HCT116 (cell line): Measurements from ENCODE around the gene PRELID2. TPM values are rescaled to one million over a fixed set of nuclear protein-coding genes. Genes with fewer than 3 reads are reported as not detected.

ENCODE experiments used
- ATAC-seq: fragments of 200-7000 bp; cut with Tn5 transposase; 2 replicates; pipeline ENCODE4 v1.9.1; 2020; ENCODE audit warnings: mild to moderate bottlenecking, moderate library complexity
- BruUV-seq: library from RNA; stranded (reverse); fragments of 400-500 nt; replicated peaks from 2 replicates; lab custom pipeline; 2021; lab: Mats Ljungman, UMichigan
- CTCF ChIA-PET: fragments of 300-600 bp; sonication (Branson Sonifier 250); formaldehyde crosslinking; loops from one replicate; lab custom pipeline; 2021; ENCODE audit warnings: antibody characterized with exemption; lab: Charles Lee
- POLR2A ChIA-PET: fragments of 300-600, 350-600 bp; sonication (Branson Sonifier 250); formaldehyde crosslinking; loops from one replicate; lab custom pipeline; 2021; ENCODE audit warnings: antibody characterized with exemption; lab: Charles Lee
- RAD21 ChIA-PET, 2 experiments: fragments of 300-600 bp; sonication (Branson Sonifier 250); formaldehyde crosslinking; loops; one replicate each; lab custom pipeline; 2023; ENCODE audit warnings: low total read pairs in 2 of 2; ENCODE audit not compliant: uncharacterized antibody in 2 of 2, unreplicated experiment in 2 of 2, low non-redundant PET in 1 of 2; lab: Charles Lee
- DNase-seq: peaks from one replicate; pipeline ENCODE4 v3.0.0-alpha.2; 2010; ENCODE audit warnings: low read depth, low spot score
- H2AFZ ChIP-seq: fragments of 200-600 bp; shearing (Covaris generic), sonication (generic); 2 replicates; pipeline ENCODE4 v1.6.1; 2017; ENCODE audit warnings: low read depth, mixed run types, mixed read lengths, antibody characterized with exemption, low read length; ENCODE audit not compliant: poor library complexity, severe bottlenecking
- H3K27ac ChIP-seq: 2 replicates; pipeline ENCODE4 v1.5.1; 2012; ENCODE audit warnings: low read depth, low read length
- H3K27me3 ChIP-seq: fragments of 200-600 bp; sonication (generic); 2 replicates; pipeline ENCODE4 v1.6.1; 2016; ENCODE audit warnings: mixed run types, low read length, mixed read lengths; ENCODE audit not compliant: insufficient read depth
- H3K36me3 ChIP-seq, 2 experiments: fragments of 200-500 bp in 1 of 2; fragments of 200-600 bp in 1 of 2; sonication (Bioruptor generic) in 1 of 2; sonication (generic) in 1 of 2; 2 replicates each; pipeline versions ENCODE4 v1.5.1 to v1.6.1; 2014 to 2016; ENCODE audit warnings: low read length in 2 of 2, inconsistent platforms in 1 of 2, mixed read lengths in 1 of 2, mixed run types in 1 of 2; ENCODE audit not compliant: insufficient read depth in 2 of 2, control insufficient read depth in 1 of 2
- H3K4me1 ChIP-seq, 2 experiments: fragments of 200-600 bp in 1 of 2; sonication (generic) in 1 of 2; 2 replicates each; pipeline versions ENCODE4 v1.5.1 to v1.6.1; 2012 to 2017; ENCODE audit warnings: low read length in 2 of 2, inconsistent platforms in 1 of 2, mild to moderate bottlenecking in 1 of 2, mixed read lengths in 1 of 2, mixed run types in 1 of 2, moderate library complexity in 1 of 2; ENCODE audit not compliant: insufficient read depth in 2 of 2, control insufficient read depth in 1 of 2
- H3K4me2 ChIP-seq: fragments of 200-600 bp; sonication (generic); 2 replicates; pipeline ENCODE4 v1.6.1; 2017; ENCODE audit warnings: mixed run types, low read length, mixed read lengths
- H3K4me3 ChIP-seq, 2 experiments: fragments of 200-600 bp in 1 of 2; sonication (generic) in 1 of 2; replicated peaks in 1 of 2; 2 replicates each; pipeline ENCODE4 v1.5.1; 2011 to 2016; ENCODE audit warnings: low read length in 2 of 2, control low read depth in 1 of 2, low read depth in 1 of 2, mild to moderate bottlenecking in 1 of 2, mixed read lengths in 1 of 2, mixed run types in 1 of 2
- H3K79me2 ChIP-seq: fragments of 200-600 bp; sonication (generic); 2 replicates; pipeline ENCODE4 v1.6.1; 2017; ENCODE audit warnings: mild to moderate bottlenecking, mixed run types, low read length, moderate library complexity, mixed read lengths; ENCODE audit not compliant: insufficient read depth
- H3K9ac ChIP-seq: fragments of 200-600 bp; sonication (generic); 2 replicates; pipeline ENCODE4 v1.6.1; 2016; ENCODE audit warnings: low read length, mixed read lengths
- H3K9me2 ChIP-seq: fragments of 200-600 bp; sonication (generic), shearing (Covaris generic); 2 replicates; pipeline ENCODE4 v1.6.1; 2017; ENCODE audit warnings: mixed run types, mild to moderate bottlenecking, moderate library complexity; ENCODE audit not compliant: insufficient read depth
- H3K9me3 ChIP-seq, 2 experiments: fragments of 200-500 bp in 1 of 2; fragments of 200-600 bp in 1 of 2; sonication (Bioruptor generic) in 1 of 2; sonication (generic) in 1 of 2; 2 replicates each; pipeline ENCODE4 v1.6.1; 2014 to 2017; ENCODE audit warnings: low read length in 2 of 2, mixed read lengths in 2 of 2, inconsistent platforms in 1 of 2, low read depth in 1 of 2, mild to moderate bottlenecking in 1 of 2, mixed run types in 1 of 2, moderate library complexity in 1 of 2; ENCODE audit not compliant: control insufficient read depth in 1 of 2, insufficient read depth in 1 of 2
- H4K20me1 ChIP-seq: fragments of 200-600 bp; sonication (generic), shearing (Covaris generic); 2 replicates; pipeline ENCODE4 v1.6.1; 2017; ENCODE audit warnings: mixed run types, mild to moderate bottlenecking, moderate library complexity; ENCODE audit not compliant: insufficient read depth
- CBX3 ChIP-seq: IDR thresholded peaks from 2 replicates; pipeline ENCODE4 v1.6.1; 2012; ENCODE audit warnings: low read depth
- ELF1 ChIP-seq: IDR thresholded peaks from 2 replicates; pipeline ENCODE4 v1.6.1; 2012; ENCODE audit warnings: low read depth, borderline replicate concordance
- EZH2 ChIP-seq: fragments of 200-600 bp; sonication (generic); IDR thresholded peaks from 2 replicates; pipeline ENCODE4 v1.6.1; 2017; ENCODE audit warnings: antibody characterized with exemption, mixed run types
- EZH2phosphoT487 ChIP-seq: fragments of 200-600 bp; IDR thresholded peaks from 2 replicates; pipeline ENCODE4 v1.6.1; 2018; ENCODE audit warnings: antibody characterized with exemption, borderline replicate concordance
- FOSL1 ChIP-seq: IDR thresholded peaks from 2 replicates; pipeline ENCODE4 v1.6.1; 2012; ENCODE audit warnings: low read depth
- JUND ChIP-seq: IDR thresholded peaks from 2 replicates; pipeline ENCODE4 v1.6.1; 2012
- POLR2A ChIP-seq: IDR thresholded peaks from 2 replicates; pipeline ENCODE4 v1.7.0; 2011; ENCODE audit warnings: borderline replicate concordance; ENCODE audit not compliant: insufficient read depth, insufficient read length; ENCODE audit errors: extremely low read depth
- RAD21 ChIP-seq: IDR thresholded peaks from 2 replicates; pipeline ENCODE4 v1.6.1; 2012; ENCODE audit warnings: low read depth, mild to moderate bottlenecking
- SIN3A ChIP-seq: IDR thresholded peaks from 2 replicates; pipeline ENCODE4 v1.6.1; 2012; ENCODE audit warnings: low read depth
- SP1 ChIP-seq: IDR thresholded peaks from 2 replicates; pipeline ENCODE4 v1.6.1; 2012; ENCODE audit warnings: low read depth
- SRF ChIP-seq: IDR thresholded peaks from 2 replicates; pipeline ENCODE4 v1.6.1; 2012; ENCODE audit warnings: low read depth
- TCF7L2 ChIP-seq: IDR thresholded peaks from 2 replicates; pipeline ENCODE4 v1.7.0; 2011; ENCODE audit warnings: borderline replicate concordance, inconsistent platforms; ENCODE audit not compliant: insufficient read depth, insufficient read length; ENCODE audit errors: extremely low read depth
- ZFX ChIP-seq: fragments of 450-650 bp; IDR thresholded peaks from 2 replicates; pipeline ENCODE4 v1.6.1; 2017
- ZNF274 ChIP-seq: fragments of 200-500 bp; sonication (Bioruptor generic); IDR thresholded peaks from 2 replicates; pipeline ENCODE4 v1.6.1; 2014; ENCODE audit warnings: mild to moderate bottlenecking, low read depth, low read length, inconsistent platforms
- intact Hi-C: fragments of 100-400 bp; cut with micrococcal nuclease; formaldehyde crosslinking; loops from 2 replicates; pipeline ENCODE4 v1.10.0; 2022
- total RNA-seq: library from RNA; stranded (reverse); gene quantifications from one replicate; pipeline ENCODE4 v1.2.1, GENCODE V29; 2021; ENCODE audit not compliant: unreplicated experiment
- TF ChIP-seq, protein P1 (sequence below): IDR thresholded peaks from 2 replicates; pipeline ENCODE4 v1.6.1; 2012; ENCODE audit warnings: low read depth
- TF ChIP-seq, protein P2 (sequence below): IDR thresholded peaks from 2 replicates; pipeline ENCODE4 v1.6.1; 2012

PRELID2 gene
- total RNA-seq, 1 experiment from 2014 or later, result 20.1 TPM

GRCh38 chr5:145806923-145807322 lies 28.2 kb downstream of the PRELID2 start:
- Histone ChIP-seq H3K9me3 (no peaks in the 10 kb centered on the region), H3K9ac (no peak overlapping the region), H3K9me2 (no peaks in the 10 kb centered on the region), H3K36me3 (no peaks in the 10 kb centered on the region; a peak in 1 of 4 replicates), H3K79me2 (no peaks in the 10 kb centered on the region), H2AFZ (no peak overlapping the region), H3K4me2 (no peak overlapping the region)
- RAD21 ChIA-PET, result no interaction called here
- TF ChIP-seq POLR2A (no peak), SIN3A (no peak), SRF (no peak), SP1 (no peak)
- TF ChIP-seq, protein P1, sequence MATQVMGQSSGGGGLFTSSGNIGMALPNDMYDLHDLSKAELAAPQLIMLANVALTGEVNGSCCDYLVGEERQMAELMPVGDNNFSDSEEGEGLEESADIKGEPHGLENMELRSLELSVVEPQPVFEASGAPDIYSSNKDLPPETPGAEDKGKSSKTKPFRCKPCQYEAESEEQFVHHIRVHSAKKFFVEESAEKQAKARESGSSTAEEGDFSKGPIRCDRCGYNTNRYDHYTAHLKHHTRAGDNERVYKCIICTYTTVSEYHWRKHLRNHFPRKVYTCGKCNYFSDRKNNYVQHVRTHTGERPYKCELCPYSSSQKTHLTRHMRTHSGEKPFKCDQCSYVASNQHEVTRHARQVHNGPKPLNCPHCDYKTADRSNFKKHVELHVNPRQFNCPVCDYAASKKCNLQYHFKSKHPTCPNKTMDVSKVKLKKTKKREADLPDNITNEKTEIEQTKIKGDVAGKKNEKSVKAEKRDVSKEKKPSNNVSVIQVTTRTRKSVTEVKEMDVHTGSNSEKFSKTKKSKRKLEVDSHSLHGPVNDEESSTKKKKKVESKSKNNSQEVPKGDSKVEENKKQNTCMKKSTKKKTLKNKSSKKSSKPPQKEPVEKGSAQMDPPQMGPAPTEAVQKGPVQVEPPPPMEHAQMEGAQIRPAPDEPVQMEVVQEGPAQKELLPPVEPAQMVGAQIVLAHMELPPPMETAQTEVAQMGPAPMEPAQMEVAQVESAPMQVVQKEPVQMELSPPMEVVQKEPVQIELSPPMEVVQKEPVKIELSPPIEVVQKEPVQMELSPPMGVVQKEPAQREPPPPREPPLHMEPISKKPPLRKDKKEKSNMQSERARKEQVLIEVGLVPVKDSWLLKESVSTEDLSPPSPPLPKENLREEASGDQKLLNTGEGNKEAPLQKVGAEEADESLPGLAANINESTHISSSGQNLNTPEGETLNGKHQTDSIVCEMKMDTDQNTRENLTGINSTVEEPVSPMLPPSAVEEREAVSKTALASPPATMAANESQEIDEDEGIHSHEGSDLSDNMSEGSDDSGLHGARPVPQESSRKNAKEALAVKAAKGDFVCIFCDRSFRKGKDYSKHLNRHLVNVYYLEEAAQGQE, result no peak
- TF ChIP-seq, protein P2, sequence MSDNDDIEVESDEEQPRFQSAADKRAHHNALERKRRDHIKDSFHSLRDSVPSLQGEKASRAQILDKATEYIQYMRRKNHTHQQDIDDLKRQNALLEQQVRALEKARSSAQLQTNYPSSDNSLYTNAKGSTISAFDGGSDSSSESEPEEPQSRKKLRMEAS, result no peak
- TF ChIP-seq, all 23 proteins: peak for 0
- no peak overlapping the region for H3K27ac ChIP-seq
- H4K20me1 ChIP-seq, result no peaks in the 10 kb centered on the region
- intact Hi-C loops, result no loop called here
- DNase-seq, result no peak
- ChIA-PET POLR2A (no interaction called here), CTCF (no interaction called here)
- H3K4me3 ChIP-seq, result no peak overlapping the region
- BruUV-seq, result no TSS peak
- no peak for ATAC-seq
- no peaks in the 10 kb centered on the region for H3K4me1 ChIP-seq
- no peaks in the 10 kb centered on the region for H3K27me3 ChIP-seq

GRCh38 chr5:145805819-145806218 lies 29.3 kb downstream of the PRELID2 start:
- no peaks in the 10 kb centered on the region for H3K79me2 ChIP-seq
- H2AFZ ChIP-seq, result no peak overlapping the region
- H3K27ac ChIP-seq, result no peak overlapping the region
- POLR2A ChIA-PET, result no interaction called here
- H3K36me3 ChIP-seq, result no peaks in the 10 kb centered on the region
- no peak overlapping the region for H3K4me2 ChIP-seq
- RAD21 ChIA-PET, result no interaction called here
- no peak overlapping the region for H3K9ac ChIP-seq
- H4K20me1 ChIP-seq, result no peaks in the 10 kb centered on the region
- ATAC-seq, result no peak
- DNase-seq, result no peak
- no peak overlapping the region for H3K4me3 ChIP-seq
- CTCF ChIA-PET, result no interaction called here
- H3K9me2 ChIP-seq, result no peaks in the 10 kb centered on the region
- intact Hi-C loops, result no loop called here
- BruUV-seq, result no TSS peak
- no peaks in the 10 kb centered on the region for H3K27me3 ChIP-seq
- H3K4me1 ChIP-seq, result no peaks in the 10 kb centered on the region
- no peaks in the 10 kb centered on the region for H3K9me3 ChIP-seq
- TF ChIP-seq EZH2 (no peak), TCF7L2 (no peak), ELF1 (no peak), ZFX (no peak), SP1 (no peak), RAD21 (no peak), FOSL1 (no peak), EZH2phosphoT487 (no peak), ZNF274 (no peak), JUND (no peak), CBX3 (no peak)
- TF ChIP-seq, protein P1, result no peak
